T-helper 2 cell treated with Interferon-gamma antibody and Interleukin-4, amounts not matched to agents 5 μg/mL and 100 μg/mL, for 36 hours (primary cell): ENCODE data around the gene ADGRD1.

Source experiments
- DNase-seq: peaks from one replicate; pipeline ENCODE4 v3.0.0; 2021; ENCODE audit warnings: low spot score
- H3K27ac Mint-ChIP-seq: one replicate; pipeline ENCODE4 v1.8.0; 2021; ENCODE audit warnings: mild to moderate bottlenecking, mixed read lengths
- H3K27me3 Mint-ChIP-seq: one replicate; pipeline ENCODE4 v1.8.0; 2021; ENCODE audit warnings: low read depth, mixed read lengths
- H3K36me3 Mint-ChIP-seq: one replicate; pipeline ENCODE4 v1.8.0; 2021; ENCODE audit warnings: low read depth, mixed read lengths
- H3K4me1 Mint-ChIP-seq: one replicate; pipeline ENCODE4 v1.8.0; 2021; ENCODE audit warnings: low read depth, mixed read lengths
- H3K4me3 Mint-ChIP-seq: one replicate; pipeline ENCODE4 v1.8.0; 2022; ENCODE audit warnings: mild to moderate bottlenecking, moderate library complexity, mixed read lengths
- H3K9me3 Mint-ChIP-seq: one replicate; pipeline ENCODE4 v1.8.0; 2021; ENCODE audit warnings: mixed read lengths

ADGRD1 gene

GRCh38 chr12:131188131-131189050, 234.7 kb downstream of the ADGRD1 start:
- no peak for DNase-seq
- no peaks in the 10 kb centered on the region for H3K36me3 Mint-ChIP-seq
- no peaks in the 10 kb centered on the region for H3K4me1 Mint-ChIP-seq
- H3K9me3 Mint-ChIP-seq, result peaks cover 12% of the 10 kb centered on the region
- H3K27me3 Mint-ChIP-seq, result no peaks in the 10 kb centered on the region
- no peak overlapping the region for H3K4me3 Mint-ChIP-seq
- H3K27ac Mint-ChIP-seq, result no peak overlapping the region

GRCh38 chr12:131189781-131190180, 236.1 kb downstream of the ADGRD1 start:
- H3K27ac Mint-ChIP-seq, result no peak overlapping the region
- H3K9me3 Mint-ChIP-seq, result no peaks in the 10 kb centered on the region
- no peaks in the 10 kb centered on the region for H3K27me3 Mint-ChIP-seq
- DNase-seq, result no peak
- no peaks in the 10 kb centered on the region for H3K36me3 Mint-ChIP-seq
- H3K4me1 Mint-ChIP-seq, result no peaks in the 10 kb centered on the region
- H3K4me3 Mint-ChIP-seq, result no peak overlapping the region

GRCh38 chr12:131190965-131191364, 237.3 kb downstream of the ADGRD1 start:
- H3K27ac Mint-ChIP-seq, result no peak overlapping the region
- H3K4me3 Mint-ChIP-seq, result no peak overlapping the region
- no peaks in the 10 kb centered on the region for H3K9me3 Mint-ChIP-seq
- no peaks in the 10 kb centered on the region for H3K4me1 Mint-ChIP-seq
- DNase-seq, result no peak
- no peaks in the 10 kb centered on the region for H3K27me3 Mint-ChIP-seq
- no peaks in the 10 kb centered on the region for H3K36me3 Mint-ChIP-seq
